Activated T-cell treated with anti-CD3 and anti-CD28 coated beads, Interleukin-2, amount 50 U/mL, for 4 hours (primary cell): ENCODE data around the gene ZNF692. TPM values are rescaled to one million over a fixed set of nuclear protein-coding genes. Genes with fewer than 3 reads are reported as not detected.

Experiments
- ATAC-seq, 2 donors: fragments of 200-7000 bp; cut with Tn5 transposase; one replicate each; pipeline ENCODE4 v1.10.0; 2021
- DNase-seq: peaks from one replicate; pipeline ENCODE4 v3.0.0-alpha.2; 2020
- H3K27me3 Mint-ChIP-seq: one replicate; pipeline ENCODE4 v1.8.0; 2021; ENCODE audit warnings: low read depth, mixed read lengths
- H3K36me3 Mint-ChIP-seq: one replicate; pipeline ENCODE4 v1.8.0; 2022; ENCODE audit warnings: mixed read lengths; ENCODE audit not compliant: insufficient read depth
- H3K4me1 Mint-ChIP-seq: one replicate; pipeline ENCODE4 v1.8.0; 2021; ENCODE audit warnings: low read depth, mixed read lengths
- H3K4me3 Mint-ChIP-seq: one replicate; pipeline ENCODE4 v1.8.0; 2021; ENCODE audit warnings: mild to moderate bottlenecking, moderate library complexity, mixed read lengths
- H3K9me3 Mint-ChIP-seq: one replicate; pipeline ENCODE4 v1.8.0; 2021; ENCODE audit warnings: mixed read lengths
- total RNA-seq, 3 donors: library from RNA; stranded (reverse); gene quantifications; one replicate each; pipeline ENCODE4 v1.2.1, GENCODE V29; 2021

The ZNF692 gene
- total RNA-seq, 3 donors from 2014 or later: 59.8 to 72.6 (median 70.1) TPM

GRCh38 chr1:248848602-248849001, 10.3 kb downstream of the ZNF692 start:
- H3K27me3 Mint-ChIP-seq: no peaks in the 10 kb centered on the region

GRCh38 chr1:248847956-248848561, 10.8 kb downstream of the ZNF692 start:
- H3K4me1 Mint-ChIP-seq: no peaks in the 10 kb centered on the region
- H3K36me3 Mint-ChIP-seq: peaks cover 18% of the 10 kb centered on the region
- ATAC-seq: no peak
- H3K27me3 Mint-ChIP-seq: no peaks in the 10 kb centered on the region
- no peak overlapping the region for H3K4me3 Mint-ChIP-seq
- DNase-seq: no peak
- H3K9me3 Mint-ChIP-seq: no peaks in the 10 kb centered on the region

More at GRCh38 chr1:248848602-248849001, 10.3 kb downstream of the ZNF692 start:
- DNase-seq (no peak), ATAC-seq (no peak)
- H3K4me1 Mint-ChIP-seq: no peaks in the 10 kb centered on the region
- H3K4me3 Mint-ChIP-seq: no peak overlapping the region
- peaks cover 18% of the 10 kb centered on the region for H3K36me3 Mint-ChIP-seq
- no peaks in the 10 kb centered on the region for H3K9me3 Mint-ChIP-seq

GRCh38 chr1:248847181-248847955, 11.5 kb downstream of the ZNF692 start:
- no peak for ATAC-seq
- Mint-ChIP-seq H3K36me3 (peaks cover 18% of the 10 kb centered on the region), H3K27me3 (no peaks in the 10 kb centered on the region), H3K4me3 (no peak overlapping the region), H3K4me1 (no peaks in the 10 kb centered on the region), H3K9me3 (no peaks in the 10 kb centered on the region)
- no peak for DNase-seq

- H3K9me3 Mint-ChIP-seq: no peaks in the 10 kb centered on the region
- DNase-seq (no peak), ATAC-seq (no peak)
- H3K4me3 Mint-ChIP-seq: no peak overlapping the region
- peaks cover 20% of the 10 kb centered on the region for H3K36me3 Mint-ChIP-seq
- peaks cover 19% of the 10 kb centered on the region for H3K4me1 Mint-ChIP-seq
- no peaks in the 10 kb centered on the region for H3K27me3 Mint-ChIP-seq
Measured at GRCh38 chr1:248844526-248844925, 14.4 kb downstream of the ZNF692 start.

- Mint-ChIP-seq H3K4me3 (no peak overlapping the region), H3K36me3 (peaks cover 16% of the 10 kb centered on the region), H3K27me3 (no peaks in the 10 kb centered on the region), H3K4me1 (peaks cover 26% of the 10 kb centered on the region), H3K9me3 (no peaks in the 10 kb centered on the region)
- DNase-seq (no peak), ATAC-seq (no peak)
Measured at GRCh38 chr1:248843687-248844086, 15.2 kb downstream of the ZNF692 start.

GRCh38 chr1:248842781-248843331, 16.0 kb downstream of the ZNF692 start:
- H3K4me3 Mint-ChIP-seq: no peak overlapping the region

GRCh38 chr1:248841702-248842395, 17.0 kb downstream of the ZNF692 start:
- Mint-ChIP-seq H3K4me3 (no peak overlapping the region), H3K27me3 (no peaks in the 10 kb centered on the region), H3K36me3 (peaks cover 8% of the 10 kb centered on the region), H3K4me1 (peaks cover 28% of the 10 kb centered on the region), H3K9me3 (no peaks in the 10 kb centered on the region)
- DNase-seq (no peak), ATAC-seq (no peak)

More at GRCh38 chr1:248842781-248843331, 16.0 kb downstream of the ZNF692 start:
- ATAC-seq (no peak), DNase-seq (no peak)
- Mint-ChIP-seq H3K9me3 (no peaks in the 10 kb centered on the region), H3K27me3 (no peaks in the 10 kb centered on the region), H3K4me1 (peaks cover 26% of the 10 kb centered on the region), H3K36me3 (peaks cover 12% of the 10 kb centered on the region)

- peak overlapping the region; percentile 31 for H3K4me3 Mint-ChIP-seq
- H3K4me1 Mint-ChIP-seq: peaks cover 28% of the 10 kb centered on the region
- ATAC-seq: no peak
- no peaks in the 10 kb centered on the region for H3K9me3 Mint-ChIP-seq
- no peaks in the 10 kb centered on the region for H3K27me3 Mint-ChIP-seq
- no peak for DNase-seq
- H3K36me3 Mint-ChIP-seq: peaks cover 4% of the 10 kb centered on the region
Measured at GRCh38 chr1:248840946-248841345, 17.9 kb downstream of the ZNF692 start.

- no peak for DNase-seq
- no peak for ATAC-seq
Measured at GRCh38 chr1:248839168-248839555, 19.7 kb downstream of the ZNF692 start.

GRCh38 chr1:248838357-248839167, 20.3 kb downstream of the ZNF692 start:
- peaks cover 3% of the 10 kb centered on the region for H3K27me3 Mint-ChIP-seq
- peaks cover 28% of the 10 kb centered on the region for H3K4me1 Mint-ChIP-seq
- peaks cover 1% of the 10 kb centered on the region for H3K36me3 Mint-ChIP-seq
- peak; percentile 70 to 73 for ATAC-seq
- no peak overlapping the region for H3K4me3 Mint-ChIP-seq
- DNase-seq: peak; percentile 82
- no peaks in the 10 kb centered on the region for H3K9me3 Mint-ChIP-seq

More at GRCh38 chr1:248839168-248839555, 19.7 kb downstream of the ZNF692 start:
- no peaks in the 10 kb centered on the region for H3K27me3 Mint-ChIP-seq
- no peak overlapping the region for H3K4me3 Mint-ChIP-seq
- peaks cover 28% of the 10 kb centered on the region for H3K4me1 Mint-ChIP-seq
- H3K9me3 Mint-ChIP-seq: no peaks in the 10 kb centered on the region
- H3K36me3 Mint-ChIP-seq: peaks cover 1% of the 10 kb centered on the region

GRCh38 chr1:248837781-248838356, 21.0 kb downstream of the ZNF692 start, which contains the start of gene ZNF672:
Gene ZNF672, plus strand, starts transcription at chr1:248838224. Its CDS starts 9,051 bp downstream, at chr1:248847275.
- Mint-ChIP-seq H3K9me3 (no peaks in the 10 kb centered on the region), H3K4me3 (no peak within 1 kb of the TSS), H3K27me3 (peaks cover 6% of the 10 kb centered on the region), H3K4me1 (peaks cover 28% of the 10 kb centered on the region), H3K36me3 (peaks cover 1% of the 10 kb centered on the region)
- DNase-seq: peak; percentile 91
- ATAC-seq: peak; percentile 89 to 90

GRCh38 chr1:248837045-248837780, 21.7 kb downstream of the ZNF692 start:
- no peak for ATAC-seq
- peaks cover 1% of the 10 kb centered on the region for H3K36me3 Mint-ChIP-seq
- peaks cover 27% of the 10 kb centered on the region for H3K4me1 Mint-ChIP-seq
- H3K4me3 Mint-ChIP-seq: no peak overlapping the region
- no peaks in the 10 kb centered on the region for H3K9me3 Mint-ChIP-seq
- DNase-seq: no peak
- peaks cover 6% of the 10 kb centered on the region for H3K27me3 Mint-ChIP-seq
